GM23338 (cell line): ENCODE results near the gene FGFR3.

ENCODE experiments used
- CREB1 ChIP-seq: fragments of 250-450 bp; sonication (Bioruptor Pico); IDR thresholded peaks from 2 replicates; pipeline ENCODE4 v1.5.0; 2020; ENCODE audit warnings: low read depth, mild to moderate bottlenecking, moderate library complexity
- CTCF ChIP-seq, 2 experiments: fragments of 200-600 bp in 1 of 2; sonication (generic) in 1 of 2; conservative IDR thresholded peaks; 2 replicates each; pipeline versions ENCODE4 v1.5.1 to v1.6.1; 2016 to 2017; ENCODE audit warnings: antibody characterized with exemption in 2 of 2, low read depth in 2 of 2, mild to moderate bottlenecking in 2 of 2, moderate library complexity in 1 of 2
- EZH2 ChIP-seq: fragments of 200-600 bp; sonication (generic); IDR thresholded peaks from one replicate; pipeline ENCODE4 v1.8.0; 2017; ENCODE audit warnings: antibody characterized with exemption, mild to moderate bottlenecking, low read depth; ENCODE audit not compliant: unreplicated experiment
- EZH2phosphoT487 ChIP-seq: fragments of 200-600 bp; sonication (generic); IDR thresholded peaks from one replicate; pipeline ENCODE4 v1.8.1; 2018; ENCODE audit warnings: antibody characterized with exemption; ENCODE audit not compliant: unreplicated experiment
- JUNB ChIP-seq: IDR thresholded peaks from one replicate; pipeline ENCODE4 v1.6.1; 2016; ENCODE audit warnings: antibody characterized with exemption; ENCODE audit not compliant: unreplicated experiment
- POLR2AphosphoS5 ChIP-seq: IDR thresholded peaks from 2 replicates; pipeline ENCODE4 v1.6.1; 2016; ENCODE audit warnings: antibody characterized with exemption, low read depth
- REST ChIP-seq: IDR thresholded peaks from one replicate; pipeline ENCODE4 v1.6.1; 2018; ENCODE audit warnings: antibody characterized with exemption; ENCODE audit not compliant: unreplicated experiment
- STAT1 ChIP-seq: IDR thresholded peaks from one replicate; pipeline ENCODE4 v1.6.1; 2016; ENCODE audit warnings: antibody characterized with exemption; ENCODE audit not compliant: unreplicated experiment
- ZNF114 ChIP-seq: fragments of 250-450 bp; sonication (Bioruptor Pico); IDR thresholded peaks from 2 replicates; pipeline ENCODE4 v1.5.0; 2020; ENCODE audit warnings: mild to moderate bottlenecking, moderate library complexity
- ZNF331 ChIP-seq: fragments of 250-450 bp; sonication (Bioruptor Pico); IDR thresholded peaks from 2 replicates; pipeline ENCODE4 v1.5.0; 2020; ENCODE audit warnings: low read depth, mild to moderate bottlenecking, moderate library complexity
- TF ChIP-seq, protein P1 (sequence below): IDR thresholded peaks from 2 replicates; pipeline ENCODE4 v1.6.1; 2016; ENCODE audit warnings: antibody characterized with exemption
- TF ChIP-seq, protein P2 (sequence below): fragments of 250-450 bp; sonication (Bioruptor Pico); IDR thresholded peaks from 2 replicates; pipeline ENCODE4 v1.5.0; 2020; ENCODE audit warnings: mild to moderate bottlenecking, moderate library complexity

- TF ChIP-seq CTCF (conservative IDR thresholded peaks at IDR 0.05; ENCODE audit: low read depth in 2 of 2), result no peak
- no peak for TF ChIP-seq POLR2AphosphoS5
- no peak for TF ChIP-seq CREB1 (CRISPR knock-in tag)
- TF ChIP-seq EZH2phosphoT487, result no peak
- TF ChIP-seq EZH2, result no peak
- no peak for TF ChIP-seq REST
- no peak for TF ChIP-seq JUNB
- no peak for TF ChIP-seq ZNF114 (CRISPR knock-in tag)
- no peak for TF ChIP-seq ZNF331 (CRISPR knock-in tag)
- TF ChIP-seq, protein P1, sequence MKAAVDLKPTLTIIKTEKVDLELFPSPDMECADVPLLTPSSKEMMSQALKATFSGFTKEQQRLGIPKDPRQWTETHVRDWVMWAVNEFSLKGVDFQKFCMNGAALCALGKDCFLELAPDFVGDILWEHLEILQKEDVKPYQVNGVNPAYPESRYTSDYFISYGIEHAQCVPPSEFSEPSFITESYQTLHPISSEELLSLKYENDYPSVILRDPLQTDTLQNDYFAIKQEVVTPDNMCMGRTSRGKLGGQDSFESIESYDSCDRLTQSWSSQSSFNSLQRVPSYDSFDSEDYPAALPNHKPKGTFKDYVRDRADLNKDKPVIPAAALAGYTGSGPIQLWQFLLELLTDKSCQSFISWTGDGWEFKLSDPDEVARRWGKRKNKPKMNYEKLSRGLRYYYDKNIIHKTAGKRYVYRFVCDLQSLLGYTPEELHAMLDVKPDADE, result no peak
- TF ChIP-seq STAT1, result no peak
- TF ChIP-seq, protein P2, sequence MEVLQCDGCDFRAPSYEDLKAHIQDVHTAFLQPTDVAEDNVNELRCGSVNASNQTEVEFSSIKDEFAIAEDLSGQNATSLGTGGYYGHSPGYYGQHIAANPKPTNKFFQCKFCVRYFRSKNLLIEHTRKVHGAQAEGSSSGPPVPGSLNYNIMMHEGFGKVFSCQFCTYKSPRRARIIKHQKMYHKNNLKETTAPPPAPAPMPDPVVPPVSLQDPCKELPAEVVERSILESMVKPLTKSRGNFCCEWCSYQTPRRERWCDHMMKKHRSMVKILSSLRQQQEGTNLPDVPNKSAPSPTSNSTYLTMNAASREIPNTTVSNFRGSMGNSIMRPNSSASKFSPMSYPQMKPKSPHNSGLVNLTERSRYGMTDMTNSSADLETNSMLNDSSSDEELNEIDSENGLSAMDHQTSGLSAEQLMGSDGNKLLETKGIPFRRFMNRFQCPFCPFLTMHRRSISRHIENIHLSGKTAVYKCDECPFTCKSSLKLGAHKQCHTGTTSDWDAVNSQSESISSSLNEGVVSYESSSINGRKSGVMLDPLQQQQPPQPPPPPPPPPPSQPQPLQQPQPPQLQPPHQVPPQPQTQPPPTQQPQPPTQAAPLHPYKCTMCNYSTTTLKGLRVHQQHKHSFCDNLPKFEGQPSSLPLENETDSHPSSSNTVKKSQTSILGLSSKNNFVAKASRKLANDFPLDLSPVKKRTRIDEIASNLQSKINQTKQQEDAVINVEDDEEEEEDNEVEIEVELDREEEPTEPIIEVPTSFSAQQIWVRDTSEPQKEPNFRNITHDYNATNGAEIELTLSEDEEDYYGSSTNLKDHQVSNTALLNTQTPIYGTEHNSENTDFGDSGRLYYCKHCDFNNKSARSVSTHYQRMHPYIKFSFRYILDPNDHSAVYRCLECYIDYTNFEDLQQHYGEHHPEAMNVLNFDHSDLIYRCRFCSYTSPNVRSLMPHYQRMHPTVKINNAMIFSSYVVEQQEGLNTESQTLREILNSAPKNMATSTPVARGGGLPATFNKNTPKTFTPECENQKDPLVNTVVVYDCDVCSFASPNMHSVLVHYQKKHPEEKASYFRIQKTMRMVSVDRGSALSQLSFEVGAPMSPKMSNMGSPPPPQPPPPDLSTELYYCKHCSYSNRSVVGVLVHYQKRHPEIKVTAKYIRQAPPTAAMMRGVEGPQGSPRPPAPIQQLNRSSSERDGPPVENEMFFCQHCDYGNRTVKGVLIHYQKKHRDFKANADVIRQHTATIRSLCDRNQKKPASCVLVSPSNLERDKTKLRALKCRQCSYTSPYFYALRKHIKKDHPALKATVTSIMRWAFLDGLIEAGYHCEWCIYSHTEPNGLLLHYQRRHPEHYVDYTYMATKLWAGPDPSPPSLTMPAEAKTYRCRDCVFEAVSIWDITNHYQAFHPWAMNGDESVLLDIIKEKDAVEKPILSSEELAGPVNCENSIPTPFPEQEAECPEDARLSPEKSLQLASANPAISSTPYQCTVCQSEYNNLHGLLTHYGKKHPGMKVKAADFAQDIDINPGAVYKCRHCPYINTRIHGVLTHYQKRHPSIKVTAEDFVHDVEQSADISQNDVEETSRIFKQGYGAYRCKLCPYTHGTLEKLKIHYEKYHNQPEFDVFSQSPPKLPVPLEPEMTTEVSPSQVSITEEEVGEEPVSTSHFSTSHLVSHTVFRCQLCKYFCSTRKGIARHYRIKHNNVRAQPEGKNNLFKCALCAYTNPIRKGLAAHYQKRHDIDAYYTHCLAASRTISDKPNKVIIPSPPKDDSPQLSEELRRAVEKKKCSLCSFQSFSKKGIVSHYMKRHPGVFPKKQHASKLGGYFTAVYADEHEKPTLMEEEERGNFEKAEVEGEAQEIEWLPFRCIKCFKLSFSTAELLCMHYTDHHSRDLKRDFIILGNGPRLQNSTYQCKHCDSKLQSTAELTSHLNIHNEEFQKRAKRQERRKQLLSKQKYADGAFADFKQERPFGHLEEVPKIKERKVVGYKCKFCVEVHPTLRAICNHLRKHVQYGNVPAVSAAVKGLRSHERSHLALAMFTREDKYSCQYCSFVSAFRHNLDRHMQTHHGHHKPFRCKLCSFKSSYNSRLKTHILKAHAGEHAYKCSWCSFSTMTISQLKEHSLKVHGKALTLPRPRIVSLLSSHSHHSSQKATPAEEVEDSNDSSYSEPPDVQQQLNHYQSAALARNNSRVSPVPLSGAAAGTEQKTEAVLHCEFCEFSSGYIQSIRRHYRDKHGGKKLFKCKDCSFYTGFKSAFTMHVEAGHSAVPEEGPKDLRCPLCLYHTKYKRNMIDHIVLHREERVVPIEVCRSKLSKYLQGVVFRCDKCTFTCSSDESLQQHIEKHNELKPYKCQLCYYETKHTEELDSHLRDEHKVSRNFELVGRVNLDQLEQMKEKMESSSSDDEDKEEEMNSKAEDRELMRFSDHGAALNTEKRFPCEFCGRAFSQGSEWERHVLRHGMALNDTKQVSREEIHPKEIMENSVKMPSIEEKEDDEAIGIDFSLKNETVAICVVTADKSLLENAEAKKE (CRISPR knock-in tag), result no peak
These were observed 36.0 kb upstream of the FGFR3 start for GRCh38 chr4:1756893-1757779.
